OCI-LY7 (cell line): ENCODE results near the gene EEF2K. TPM values are rescaled to one million over a fixed set of nuclear protein-coding genes. Genes with fewer than 3 reads are reported as not detected.

Experiments
- BruUV-seq: library from RNA; stranded (reverse); fragments of 400-500 nt; replicated peaks from 2 replicates; lab custom pipeline; 2021; lab: Mats Ljungman, UMichigan
- CTCF ChIA-PET: fragments of 300-600 bp; sonication (Branson Sonifier 250); formaldehyde crosslinking; loops from one replicate; lab custom pipeline; 2022; ENCODE audit warnings: antibody characterized with exemption; ENCODE audit not compliant: unreplicated experiment; lab: Charles Lee
- POLR2A ChIA-PET: fragments of 300-600 bp; sonication (Branson Sonifier 250); formaldehyde crosslinking; loops from one replicate; lab custom pipeline; 2022; ENCODE audit warnings: antibody characterized with exemption; lab: Charles Lee
- DNase-seq: peaks from one replicate; pipeline ENCODE4 v3.0.0-alpha.2; 2015; ENCODE audit warnings: low spot score
- H2AFZ ChIP-seq: fragments of 200-600 bp; sonication (generic), shearing (Covaris generic); 2 replicates; pipeline ENCODE4 v1.6.1; 2014; ENCODE audit warnings: mild to moderate bottlenecking, antibody characterized with exemption, low read length, moderate library complexity
- H3K27ac ChIP-seq: fragments of 200-600 bp; sonication (generic); 2 replicates; pipeline ENCODE4 v1.5.1; 2014; ENCODE audit warnings: mixed run types, low read depth, mild to moderate bottlenecking, moderate library complexity, low read length, inconsistent platforms; ENCODE audit not compliant: poor library complexity, severe bottlenecking
- H3K36me3 ChIP-seq: fragments of 200-600 bp; sonication (generic); 2 replicates; pipeline ENCODE4 v1.6.1; 2014; ENCODE audit warnings: mild to moderate bottlenecking, antibody characterized with exemption, low read length, moderate library complexity, mixed read lengths; ENCODE audit not compliant: insufficient read depth
- H3K4me1 ChIP-seq: fragments of 200-600 bp; sonication (generic); 2 replicates; pipeline ENCODE4 v1.5.1; 2014; ENCODE audit warnings: mild to moderate bottlenecking, low read length; ENCODE audit not compliant: insufficient read depth, poor library complexity, severe bottlenecking
- H3K4me2 ChIP-seq: fragments of 200-600 bp; sonication (generic); 2 replicates; pipeline ENCODE4 v1.6.1; 2014; ENCODE audit warnings: mild to moderate bottlenecking, low read length
- H3K4me3 ChIP-seq: fragments of 200-600 bp; sonication (generic); 2 replicates; pipeline ENCODE4 v1.5.1; 2014; ENCODE audit warnings: mild to moderate bottlenecking, low read depth, low read length; ENCODE audit not compliant: poor library complexity, severe bottlenecking
- H3K79me2 ChIP-seq: fragments of 200-600 bp; sonication (generic); 2 replicates; pipeline ENCODE4 v1.6.1; 2016; ENCODE audit warnings: low read depth, mild to moderate bottlenecking, low read length, moderate library complexity, mixed read lengths; ENCODE audit not compliant: insufficient read depth
- H3K9me2 ChIP-seq: fragments of 200-600 bp; sonication (generic); 2 replicates; pipeline ENCODE4 v1.6.1; 2016; ENCODE audit warnings: mild to moderate bottlenecking, low read length, mixed read lengths; ENCODE audit not compliant: insufficient read depth
- H3K9me3 ChIP-seq: fragments of 200-600 bp; sonication (generic); 2 replicates; pipeline ENCODE4 v1.6.1; 2014; ENCODE audit warnings: mild to moderate bottlenecking, mixed run types, low read length, mixed read lengths
- H4K20me1 ChIP-seq: fragments of 200-600 bp; sonication (generic); 2 replicates; pipeline ENCODE4 v1.6.1; 2014; ENCODE audit warnings: mild to moderate bottlenecking, antibody characterized with exemption, low read length, moderate library complexity, mixed read lengths; ENCODE audit not compliant: insufficient read depth
- CTCF ChIP-seq: fragments of 200-600 bp; sonication (generic); conservative IDR thresholded peaks from 2 replicates; pipeline ENCODE4 v1.5.1; 2014; ENCODE audit warnings: mild to moderate bottlenecking, antibody characterized with exemption, low read length, moderate library complexity, mixed read lengths
- EZH2phosphoT487 ChIP-seq: fragments of 200-600 bp; sonication (generic); IDR thresholded peaks from 2 replicates; pipeline ENCODE4 v1.6.1; 2018; ENCODE audit warnings: low read depth, borderline replicate concordance, mild to moderate bottlenecking, mixed run types, antibody characterized with exemption, low read length, moderate library complexity, mixed read lengths
- intact Hi-C: fragments of 100-400 bp; cut with micrococcal nuclease; formaldehyde crosslinking; loops from one replicate; pipeline ENCODE4 v1.10.0; 2022; ENCODE audit not compliant: unreplicated experiment
- total RNA-seq, 2 experiments: library from RNA; depleted of rRNA in 1 of 2; stranded (reverse); fragments of >200 nt in 1 of 2; shearing (Covaris generic) in 1 of 2; gene quantifications; 2 replicates each; pipeline ENCODE4 v1.2.3, GENCODE V29; 2014 to 2022

The EEF2K gene
- total RNA-seq, 2 experiments from 2014 or later: 23.8 to 42.3 TPM

- Histone ChIP-seq H2AFZ (no peak overlapping the region; the same call in 1 of the 2 replicates), H3K4me1 (peaks cover 47% of the 10 kb centered on the region), H3K36me3 (peaks cover 51% of the 10 kb centered on the region), H3K4me2 (peak overlapping the region; percentile 90), H3K9me2 (no peaks in the 10 kb centered on the region), H4K20me1 (no peaks in the 10 kb centered on the region), H3K9me3 (peaks cover 12% of the 10 kb centered on the region), H3K79me2 (peaks cover 62% of the 10 kb centered on the region), H3K27ac (peak overlapping the region; percentile 84), H3K4me3 (peak overlapping the region; percentile 45)
- TF ChIP-seq EZH2phosphoT487: no peak
- TF ChIP-seq CTCF: no peak
- no TSS peak for BruUV-seq
- DNase-seq: no peak
- CTCF ChIA-PET: interaction anchor here (0.9 kb wide), 1 partner anchor 90 kb away, joined by 4 read pairs; no protein-coding TSS in a partner anchor
- intact Hi-C loops: no loop called here
- POLR2A ChIA-PET: interaction anchor here (1.0 to 2.0 kb wide), 2 partner anchors 22 to 86 kb away, joined by 3 to 6 read pairs; no protein-coding TSS in a partner anchor
Measured at GRCh38 chr16:22210854-22211253, 4.8 kb downstream of the EEF2K start.

- no TSS peak for BruUV-seq
- Histone ChIP-seq H3K79me2 (peaks cover 54% of the 10 kb centered on the region), H3K36me3 (peaks cover 65% of the 10 kb centered on the region), H3K4me1 (peaks cover 59% of the 10 kb centered on the region), H3K9me3 (peaks cover 12% of the 10 kb centered on the region), H2AFZ (no peak overlapping the region), H3K4me2 (no peak overlapping the region), H3K27ac (no peak overlapping the region), H3K4me3 (no peak overlapping the region), H4K20me1 (no peaks in the 10 kb centered on the region), H3K9me2 (no peaks in the 10 kb centered on the region)
- DNase-seq: no peak
- CTCF ChIA-PET: no interaction called here
- intact Hi-C loops: no loop called here
- POLR2A ChIA-PET: no interaction called here
- TF ChIP-seq CTCF (no peak), EZH2phosphoT487 (no peak)
Measured at GRCh38 chr16:22213236-22213635, 7.2 kb downstream of the EEF2K start.

- ChIA-PET POLR2A (no interaction called here), CTCF (no interaction called here)
- no peak overlapping the region for H3K4me3 ChIP-seq
- no peak overlapping the region for H2AFZ ChIP-seq
- BruUV-seq: no TSS peak
- no peak for DNase-seq
- TF ChIP-seq EZH2phosphoT487 (no peak), CTCF (no peak)
- H3K36me3 ChIP-seq: peaks cover 69% of the 10 kb centered on the region
- no peak overlapping the region for H3K4me2 ChIP-seq
- H3K9me2 ChIP-seq: no peaks in the 10 kb centered on the region
- intact Hi-C loops: no loop called here
- peaks cover 48% of the 10 kb centered on the region; the same call in 1 of the 2 replicates for H3K79me2 ChIP-seq
- no peaks in the 10 kb centered on the region for H4K20me1 ChIP-seq
- H3K27ac ChIP-seq: no peak overlapping the region
- peaks cover 57% of the 10 kb centered on the region for H3K4me1 ChIP-seq
- peaks cover 12% of the 10 kb centered on the region for H3K9me3 ChIP-seq
Measured at GRCh38 chr16:22213801-22214200, 7.7 kb downstream of the EEF2K start.
